ENCODE results near the gene LGALS9.
"Not testable (repeated sequence)": the region's sequence is repeated elsewhere in the genome, so short reads cannot be mapped to it uniquely, and the experiment has no call there.

GRCh38 chr17:27666270-27666669 lies 35.3 kb downstream of the LGALS9 start:
- not testable (repeated sequence) for TF ChIP-seq CTCF (tag by site-specific recombination; IDR thresholded peaks at IDR 0.05); BCL11A (tag by site-specific recombination; IDR thresholded peaks at IDR 0.05; ENCODE audit: low read depth); ZNF121 (tag by site-specific recombination; IDR thresholded peaks at IDR 0.05); ZNF416 (tag by site-specific recombination; IDR thresholded peaks at IDR 0.05); ZNF510 (tag by site-specific recombination; IDR thresholded peaks at IDR 0.05; ENCODE audit: insufficient replicate concordance)

Data from HEK293 (cell line).